ENCODE measurements around the gene TTC7B.

The TTC7B gene

DNA sequence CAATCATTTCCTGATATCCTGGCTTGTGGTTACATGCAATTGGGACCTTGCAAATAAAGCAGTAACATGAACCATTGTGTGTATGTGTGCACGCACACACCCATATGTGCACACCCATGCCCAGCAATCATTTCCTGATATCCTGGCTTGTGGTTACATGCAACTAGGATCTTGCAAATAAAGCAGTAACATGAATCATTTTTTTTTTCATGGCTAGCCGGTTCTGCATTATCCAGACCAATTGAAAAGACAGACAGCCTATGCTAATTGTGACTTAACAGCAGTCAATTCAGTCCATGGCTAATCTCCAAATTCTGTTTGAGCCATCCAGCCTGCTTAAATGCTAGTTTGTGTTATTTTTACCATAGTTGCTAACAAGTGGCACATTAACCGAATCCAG, 134.3 kb downstream of the TTC7B start:
- no peak overlapping the region for H3K27ac ChIP-seq (replicated peaks; ENCODE audit: low read length)
- no peak overlapping the region for H3K4me3 ChIP-seq (ENCODE audit: low read length in 2 of 2)
- no peak overlapping the region for H2AK5ac ChIP-seq (ENCODE audit: low read depth, low read length)
- no peak overlapping the region for H2BK12ac ChIP-seq (ENCODE audit: low read length)
- H3K9me3 ChIP-seq (replicated peaks in 1 of 2; ENCODE audit: control insufficient read depth in 2 of 2, insufficient read depth in 1 of 2, low read depth in 1 of 2, low read length in 2 of 2) = no peaks in the 10 kb centered on the region
- WGBS, 2 donors (ENCODE audit: extremely low coverage in 2 of 2, insufficient read length in 2 of 2, insufficient replicate concordance in 1 of 2) = no CpG with 5 or more reads among the region's 3 CpGs
- H3K27me3 ChIP-seq (ENCODE audit: control insufficient read depth in 3 of 3, insufficient read depth in 3 of 3, low read depth in 1 of 3, low read length in 3 of 3) = no peaks in the 10 kb centered on the region
- no peak overlapping the region for H3K18ac ChIP-seq (ENCODE audit: low read length)
- no peak overlapping the region for H2BK5ac ChIP-seq (ENCODE audit: low read length)
- no peak overlapping the region for H3K4me2 ChIP-seq (ENCODE audit: insufficient read depth, low read length, poor library complexity, severe bottlenecking)
- no peak for DNase-seq (ENCODE audit: low spot score)
- H3K4ac ChIP-seq (ENCODE audit: low read length) = no peak overlapping the region
- peaks cover 0 to under 1% of the 10 kb centered on the region in 2 donors for H3K36me3 ChIP-seq (replicated peaks in 1 of 2; ENCODE audit: control insufficient read depth in 2 of 2, insufficient read depth in 2 of 2, low read length in 2 of 2)
- H2BK120ac ChIP-seq (ENCODE audit: low read depth, low read length) = no peak overlapping the region
- no peak overlapping the region for H2BK15ac ChIP-seq (ENCODE audit: low read length)
- no peak overlapping the region for H3K23ac ChIP-seq (ENCODE audit: low read depth, low read length, poor library complexity)
- H3K14ac ChIP-seq (ENCODE audit: low read length) = no peak overlapping the region
- no peak overlapping the region for H3K9ac ChIP-seq (ENCODE audit: low read depth, low read length, poor library complexity)
- H3K4me1 ChIP-seq (ENCODE audit: control insufficient read depth in 2 of 2, insufficient read depth in 1 of 2, low read depth in 1 of 2, low read length in 2 of 2) = peaks cover 0 to 7% of the 10 kb centered on the region in 2 donors
- H2AFZ ChIP-seq (ENCODE audit: low read length) = no peak overlapping the region
- H3K79me1 ChIP-seq (ENCODE audit: low read depth, low read length) = no peaks in the 10 kb centered on the region
- no peak overlapping the region for H4K8ac ChIP-seq (ENCODE audit: low read depth, low read length)
- H4K91ac ChIP-seq (ENCODE audit: low read depth, low read length, poor library complexity) = no peak overlapping the region

DNA sequence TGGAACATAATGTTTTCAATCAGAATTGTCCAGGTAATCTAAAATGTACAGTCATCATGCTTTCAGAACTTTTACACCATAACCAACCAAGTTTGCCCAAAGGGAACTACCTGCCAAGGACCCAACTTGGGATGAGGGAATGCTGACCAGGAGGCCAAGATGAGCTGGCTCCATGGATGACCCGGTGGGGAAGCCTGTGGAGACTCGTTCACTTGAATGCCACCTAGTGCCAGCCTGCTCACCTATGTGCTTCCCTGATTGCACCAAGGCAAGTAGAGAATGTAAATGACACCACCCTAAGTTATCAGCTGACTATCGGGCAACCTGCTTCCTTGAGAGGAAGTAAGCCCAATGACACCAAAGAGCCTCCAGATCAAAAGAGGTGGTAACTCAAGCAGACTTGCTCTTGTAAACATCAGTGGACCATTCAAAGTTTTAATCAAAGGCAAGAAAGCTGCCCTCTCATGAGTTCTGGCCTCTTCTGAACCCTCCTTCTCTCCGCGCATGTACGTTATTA, 137.3 kb downstream of the TTC7B start:
- H3K9me3 ChIP-seq (replicated peaks in 1 of 2; ENCODE audit: control insufficient read depth in 2 of 2, insufficient read depth in 1 of 2, low read depth in 1 of 2, low read length in 2 of 2) = no peaks in the 10 kb centered on the region
- H2AFZ ChIP-seq (ENCODE audit: low read length) = no peak overlapping the region
- H2BK120ac ChIP-seq (ENCODE audit: low read depth, low read length) = no peak overlapping the region
- H3K4me3 ChIP-seq (ENCODE audit: low read length in 2 of 2) = no peak overlapping the region
- H3K79me1 ChIP-seq (ENCODE audit: low read depth, low read length) = no peaks in the 10 kb centered on the region
- H3K36me3 ChIP-seq (replicated peaks in 1 of 2; ENCODE audit: control insufficient read depth in 2 of 2, insufficient read depth in 2 of 2, low read length in 2 of 2) = peaks cover 0 to 24% of the 10 kb centered on the region in 2 donors
- H3K14ac ChIP-seq (ENCODE audit: low read length) = no peak overlapping the region
- WGBS, 2 donors (ENCODE audit: extremely low coverage in 2 of 2, insufficient read length in 2 of 2, insufficient replicate concordance in 1 of 2) = no CpG with 5 or more reads among the region's 6 CpGs
- H3K23ac ChIP-seq (ENCODE audit: low read depth, low read length, poor library complexity) = no peak overlapping the region
- DNase-seq (ENCODE audit: low spot score) = no peak
- H3K27ac ChIP-seq (replicated peaks; ENCODE audit: low read length) = no peak overlapping the region
- no peak overlapping the region for H3K4me2 ChIP-seq (ENCODE audit: insufficient read depth, low read length, poor library complexity, severe bottlenecking)
- H3K4ac ChIP-seq (ENCODE audit: low read length) = no peak overlapping the region
- no peak overlapping the region for H2BK12ac ChIP-seq (ENCODE audit: low read length)
- peaks cover 0 to 7% of the 10 kb centered on the region in 2 donors for H3K4me1 ChIP-seq (ENCODE audit: control insufficient read depth in 2 of 2, insufficient read depth in 1 of 2, low read depth in 1 of 2, low read length in 2 of 2)
- no peak overlapping the region for H2BK15ac ChIP-seq (ENCODE audit: low read length)
- no peak overlapping the region for H2BK5ac ChIP-seq (ENCODE audit: low read length)
- H3K27me3 ChIP-seq (ENCODE audit: control insufficient read depth in 3 of 3, insufficient read depth in 3 of 3, low read depth in 1 of 3, low read length in 3 of 3) = no peaks in the 10 kb centered on the region
- H4K8ac ChIP-seq (ENCODE audit: low read depth, low read length) = no peak overlapping the region
- H3K18ac ChIP-seq (ENCODE audit: low read length) = no peak overlapping the region
- no peak overlapping the region for H3K9ac ChIP-seq (ENCODE audit: low read depth, low read length, poor library complexity)
- no peak overlapping the region for H4K91ac ChIP-seq (ENCODE audit: low read depth, low read length, poor library complexity)
- H2AK5ac ChIP-seq (ENCODE audit: low read depth, low read length) = no peak overlapping the region

DNA sequence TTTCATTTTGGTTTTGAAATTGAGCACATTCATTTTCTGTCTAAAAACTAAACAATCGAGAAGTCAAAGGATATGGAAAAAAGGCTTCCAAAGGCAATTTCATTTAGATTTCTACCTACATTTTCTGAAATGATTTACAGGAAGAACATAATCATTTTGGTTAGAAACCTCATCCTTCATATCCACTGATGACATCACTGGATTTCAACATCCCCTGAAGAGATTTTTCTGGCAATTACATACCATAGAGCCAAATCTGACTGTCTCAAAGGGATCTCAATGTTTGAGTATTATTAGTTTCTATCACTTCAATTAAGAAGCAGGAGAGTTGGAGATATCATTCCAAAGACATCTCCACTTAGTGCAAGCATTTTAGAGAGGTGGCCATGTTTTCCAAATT, 137.8 kb downstream of the TTC7B start:
- H3K79me1 ChIP-seq (ENCODE audit: low read depth, low read length) = no peaks in the 10 kb centered on the region
- no peaks in the 10 kb centered on the region for H3K9me3 ChIP-seq (replicated peaks in 1 of 2; ENCODE audit: control insufficient read depth in 2 of 2, insufficient read depth in 1 of 2, low read depth in 1 of 2, low read length in 2 of 2)
- H4K8ac ChIP-seq (ENCODE audit: low read depth, low read length) = no peak overlapping the region
- H3K36me3 ChIP-seq (replicated peaks in 1 of 2; ENCODE audit: control insufficient read depth in 2 of 2, insufficient read depth in 2 of 2, low read length in 2 of 2) = peaks cover 0 to 24% of the 10 kb centered on the region in 2 donors
- no peak overlapping the region for H2AFZ ChIP-seq (ENCODE audit: low read length)
- no peak overlapping the region for H2AK5ac ChIP-seq (ENCODE audit: low read depth, low read length)
- no peak overlapping the region for H3K23ac ChIP-seq (ENCODE audit: low read depth, low read length, poor library complexity)
- H2BK120ac ChIP-seq (ENCODE audit: low read depth, low read length) = no peak overlapping the region
- H3K27me3 ChIP-seq (ENCODE audit: control insufficient read depth in 3 of 3, insufficient read depth in 3 of 3, low read depth in 1 of 3, low read length in 3 of 3) = no peaks in the 10 kb centered on the region
- H3K14ac ChIP-seq (ENCODE audit: low read length) = no peak overlapping the region
- no peak overlapping the region for H2BK5ac ChIP-seq (ENCODE audit: low read length)
- DNase-seq (ENCODE audit: low spot score) = no peak
- H3K9ac ChIP-seq (ENCODE audit: low read depth, low read length, poor library complexity) = no peak overlapping the region
- H4K91ac ChIP-seq (ENCODE audit: low read depth, low read length, poor library complexity) = no peak overlapping the region
- H3K27ac ChIP-seq (replicated peaks; ENCODE audit: low read length) = no peak overlapping the region
- H3K4me2 ChIP-seq (ENCODE audit: insufficient read depth, low read length, poor library complexity, severe bottlenecking) = no peak overlapping the region
- no peak overlapping the region for H2BK15ac ChIP-seq (ENCODE audit: low read length)
- no peak overlapping the region for H3K18ac ChIP-seq (ENCODE audit: low read length)
- H3K4me1 ChIP-seq (ENCODE audit: control insufficient read depth in 2 of 2, insufficient read depth in 1 of 2, low read depth in 1 of 2, low read length in 2 of 2) = peaks cover 0 to 7% of the 10 kb centered on the region in 2 donors
- H3K4ac ChIP-seq (ENCODE audit: low read length) = no peak overlapping the region
- H2BK12ac ChIP-seq (ENCODE audit: low read length) = no peak overlapping the region
- WGBS, 2 donors (ENCODE audit: extremely low coverage in 2 of 2, insufficient read length in 2 of 2, insufficient replicate concordance in 1 of 2) = no CpG with 5 or more reads among the region's 1 CpG
- H3K4me3 ChIP-seq (ENCODE audit: low read length in 2 of 2) = no peak overlapping the region

DNA sequence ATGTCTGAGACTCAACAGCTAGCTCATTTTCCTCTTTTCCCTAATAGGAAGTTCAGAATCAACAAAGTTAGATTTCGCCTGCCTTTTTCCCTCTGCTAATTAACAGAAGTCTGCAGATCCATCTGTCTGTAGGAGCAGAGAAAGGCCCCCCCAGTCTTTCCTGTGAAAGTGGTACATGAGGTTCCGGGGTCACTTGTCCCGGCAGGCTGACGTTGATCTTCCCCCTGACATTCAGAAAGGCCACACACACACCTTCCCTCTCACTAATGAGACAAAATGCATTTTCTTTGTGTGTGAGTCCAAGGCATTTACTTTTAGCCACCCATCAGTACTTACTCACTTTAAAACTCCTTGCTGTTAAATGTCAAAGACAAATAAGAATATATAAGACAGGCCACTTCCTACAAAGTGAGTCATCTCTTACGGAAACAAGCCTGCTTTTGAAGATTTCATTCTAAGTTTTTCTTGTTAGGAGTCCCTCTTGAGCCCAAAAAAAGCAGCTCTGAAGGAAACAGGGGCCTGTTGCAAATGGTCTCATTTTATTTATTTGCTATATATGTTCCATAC, 138.7 kb downstream of the TTC7B start:
- no peak overlapping the region for H2BK120ac ChIP-seq (ENCODE audit: low read depth, low read length)
- H3K4me1 ChIP-seq (ENCODE audit: control insufficient read depth in 2 of 2, insufficient read depth in 1 of 2, low read depth in 1 of 2, low read length in 2 of 2) = peaks cover 0 to 7% of the 10 kb centered on the region in 2 donors
- H3K4me2 ChIP-seq (ENCODE audit: insufficient read depth, low read length, poor library complexity, severe bottlenecking) = no peak overlapping the region
- H3K27me3 ChIP-seq (ENCODE audit: control insufficient read depth in 3 of 3, insufficient read depth in 3 of 3, low read depth in 1 of 3, low read length in 3 of 3) = no peaks in the 10 kb centered on the region
- H4K91ac ChIP-seq (ENCODE audit: low read depth, low read length, poor library complexity) = no peak overlapping the region
- H2BK12ac ChIP-seq (ENCODE audit: low read length) = no peak overlapping the region
- no peak overlapping the region for H2BK15ac ChIP-seq (ENCODE audit: low read length)
- no peak overlapping the region for H2BK5ac ChIP-seq (ENCODE audit: low read length)
- WGBS, 2 donors (ENCODE audit: extremely low coverage in 2 of 2, insufficient read length in 2 of 2, insufficient replicate concordance in 1 of 2) = no CpG with 5 or more reads among the region's 5 CpGs
- H3K14ac ChIP-seq (ENCODE audit: low read length) = no peak overlapping the region
- no peak overlapping the region for H3K18ac ChIP-seq (ENCODE audit: low read length)
- no peaks in the 10 kb centered on the region for H3K9me3 ChIP-seq (replicated peaks in 1 of 2; ENCODE audit: control insufficient read depth in 2 of 2, insufficient read depth in 1 of 2, low read depth in 1 of 2, low read length in 2 of 2)
- H3K79me1 ChIP-seq (ENCODE audit: low read depth, low read length) = no peaks in the 10 kb centered on the region
- no peak for DNase-seq (ENCODE audit: low spot score)
- H3K4ac ChIP-seq (ENCODE audit: low read length) = no peak overlapping the region
- no peak overlapping the region for H3K4me3 ChIP-seq (ENCODE audit: low read length in 2 of 2)
- H3K36me3 ChIP-seq (replicated peaks in 1 of 2; ENCODE audit: control insufficient read depth in 2 of 2, insufficient read depth in 2 of 2, low read length in 2 of 2) = peaks cover 0 to 24% of the 10 kb centered on the region in 2 donors
- H2AFZ ChIP-seq (ENCODE audit: low read length) = no peak overlapping the region
- H4K8ac ChIP-seq (ENCODE audit: low read depth, low read length) = no peak overlapping the region
- H3K9ac ChIP-seq (ENCODE audit: low read depth, low read length, poor library complexity) = no peak overlapping the region
- H2AK5ac ChIP-seq (ENCODE audit: low read depth, low read length) = no peak overlapping the region
- H3K27ac ChIP-seq (replicated peaks; ENCODE audit: low read length) = no peak overlapping the region
- H3K23ac ChIP-seq (ENCODE audit: low read depth, low read length, poor library complexity) = no peak overlapping the region
